ENCODE data around the gene ADCY5. TPM values are rescaled to one million over a fixed set of nuclear protein-coding genes. Genes with fewer than 3 reads are reported as not detected.

ADCY5 gene
- total RNA-seq, 2 experiments from 2014 or later = not detected

- H3K4me1 Mint-ChIP-seq = peaks cover 6% of the 10 kb centered on the region
- POLR2A ChIA-PET = no interaction called here
- peaks cover 3% of the 10 kb centered on the region for H3K27me3 Mint-ChIP-seq
- no peak for ATAC-seq
- no peak overlapping the region for H3K27ac Mint-ChIP-seq
- H3K9me3 Mint-ChIP-seq (ENCODE audit: low read depth) = no peaks in the 10 kb centered on the region
- no peak for DNase-seq
- CTCF ChIA-PET = interaction anchor here (0.9 to 1.6 kb wide), 3 partner anchors 158 to 229 kb away, joined by 5 to 9 read pairs (median 8); no protein-coding TSS in a partner anchor
- H3K36me3 Mint-ChIP-seq (ENCODE audit: low read depth) = no peaks in the 10 kb centered on the region
- intact Hi-C loops (cut with DNase I, micrococcal nuclease) = no loop called here
- H3K4me3 Mint-ChIP-seq = no peak overlapping the region
Observed at GRCh38 chr3:123331006-123331405, 117.9 kb downstream of the ADCY5 start.

- no peaks in the 10 kb centered on the region for H3K9me3 Mint-ChIP-seq (ENCODE audit: low read depth)
- H3K27me3 Mint-ChIP-seq = peaks cover 3% of the 10 kb centered on the region
- no peak overlapping the region for H3K4me3 Mint-ChIP-seq
- peaks cover 6% of the 10 kb centered on the region for H3K4me1 Mint-ChIP-seq
- intact Hi-C loops (cut with DNase I, micrococcal nuclease) = no loop called here
- H3K27ac Mint-ChIP-seq = no peak overlapping the region
- DNase-seq = no peak
- H3K36me3 Mint-ChIP-seq (ENCODE audit: low read depth) = no peaks in the 10 kb centered on the region
- ATAC-seq = no peak
- ChIA-PET POLR2A (no interaction called here), CTCF (interaction anchor here (1.0 to 1.6 kb wide), 6 partner anchors 8 to 230 kb away, joined by 3 to 9 read pairs (median 4); no protein-coding TSS in a partner anchor)
Observed at GRCh38 chr3:123330441-123330991, 118.4 kb downstream of the ADCY5 start.

DNA sequence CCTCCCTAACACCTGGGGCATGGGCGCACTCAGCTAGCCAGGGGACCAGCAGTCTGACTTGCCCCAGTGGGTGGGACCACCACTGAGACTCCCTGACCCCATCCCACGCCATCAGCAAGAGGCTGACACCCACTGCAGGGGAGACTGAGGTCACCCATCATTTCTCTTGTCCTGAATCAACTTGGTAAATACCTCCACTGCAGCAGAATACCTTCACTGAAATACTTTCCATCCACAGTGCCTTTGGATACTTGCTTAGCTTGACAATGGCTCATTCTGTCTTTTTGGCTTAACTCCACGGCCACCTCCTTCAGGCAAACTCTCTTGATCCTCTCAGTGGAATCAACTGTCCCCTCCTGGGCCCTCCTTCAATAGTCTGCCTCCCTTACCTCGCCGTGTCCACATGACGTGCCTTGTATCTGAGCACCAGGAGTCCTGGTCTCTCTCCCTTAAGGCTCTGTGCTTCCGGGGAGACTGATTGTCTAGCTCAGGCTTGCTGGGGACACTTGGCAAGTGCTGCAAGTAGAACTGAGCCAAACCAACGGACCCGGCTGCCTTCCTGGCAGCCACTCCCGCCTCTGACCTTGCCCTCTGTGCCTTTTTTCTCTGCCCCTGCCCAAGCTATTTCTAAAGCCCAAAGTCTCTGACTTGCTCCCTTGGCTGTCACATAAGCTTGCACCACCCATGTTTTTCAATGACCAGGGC lies 119.1 kb downstream of the ADCY5 start:
- DNase-seq (no peak), ATAC-seq (no peak)
- Mint-ChIP-seq H3K36me3 (ENCODE audit: low read depth) (no peaks in the 10 kb centered on the region), H3K9me3 (ENCODE audit: low read depth) (no peaks in the 10 kb centered on the region), H3K4me3 (no peak overlapping the region), H3K27ac (no peak overlapping the region), H3K27me3 (peaks cover 3% of the 10 kb centered on the region), H3K4me1 (peaks cover under 1% of the 10 kb centered on the region)
- CTCF ChIA-PET = interaction anchor here (0.5 to 5.4 kb wide), 12 partner anchors 9 to 230 kb away, joined by 3 to 42 read pairs (median 4); no protein-coding TSS in a partner anchor
- intact Hi-C loops (cut with DNase I, micrococcal nuclease) = loop anchor here (1.0 to 10.0 kb wide), 4 partner anchors 45 to 385 kb away; no protein-coding TSS in a partner anchor
- POLR2A ChIA-PET = no interaction called here

DNA sequence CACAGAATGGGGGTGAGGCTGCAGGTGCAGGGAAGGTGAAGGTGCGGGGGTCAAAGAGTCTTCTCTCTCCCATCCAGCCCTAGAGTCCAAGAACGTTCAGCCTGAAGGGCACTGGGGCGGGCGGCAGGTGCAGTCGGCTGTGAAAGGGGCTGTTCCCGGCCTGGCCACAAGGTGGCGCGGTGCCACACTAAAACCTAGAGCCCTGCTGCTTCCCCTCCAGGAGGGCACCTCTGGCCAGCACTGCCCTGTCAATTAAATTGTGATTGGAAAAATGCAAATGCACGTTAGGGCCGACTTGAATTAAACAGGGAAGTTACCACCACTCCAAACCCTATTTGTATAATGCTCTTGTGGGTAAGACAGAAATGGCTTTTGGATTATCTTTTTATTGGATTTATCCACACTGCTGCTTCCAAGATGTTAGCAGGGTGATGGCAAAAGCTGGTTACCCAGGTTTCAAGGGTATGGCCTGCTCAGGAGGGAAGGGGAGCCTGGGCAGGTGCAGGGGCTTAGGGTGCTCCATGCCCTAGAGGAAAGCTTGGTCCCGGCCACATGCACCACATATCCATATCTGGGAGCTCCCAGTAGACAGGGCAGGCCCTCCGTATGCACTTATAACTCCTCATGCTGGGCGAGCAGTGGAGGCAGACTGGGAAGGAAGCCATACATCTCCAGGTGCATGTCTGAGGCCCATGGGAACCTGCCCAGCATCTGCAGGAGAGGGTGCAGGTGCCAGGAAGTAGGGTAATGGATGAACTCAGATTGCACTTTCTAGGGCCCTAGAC lies 119.8 kb downstream of the ADCY5 start:
- peaks cover 3% of the 10 kb centered on the region for H3K27me3 Mint-ChIP-seq
- ChIA-PET POLR2A (no interaction called here), CTCF (interaction anchor here (0.5 to 5.4 kb wide), 13 partner anchors 9 to 231 kb away, joined by 3 to 42 read pairs (median 4); no protein-coding TSS in a partner anchor)
- H3K9me3 Mint-ChIP-seq (ENCODE audit: low read depth) = no peaks in the 10 kb centered on the region
- H3K27ac Mint-ChIP-seq = no peak overlapping the region
- DNase-seq (peak; percentile 86), ATAC-seq (peak; percentile 90)
- no peaks in the 10 kb centered on the region for H3K4me1 Mint-ChIP-seq
- no peaks in the 10 kb centered on the region for H3K36me3 Mint-ChIP-seq (ENCODE audit: low read depth)
- intact Hi-C loops (cut with DNase I, micrococcal nuclease) = loop anchor here (1.0 to 10.0 kb wide), 4 partner anchors 46 to 386 kb away; no protein-coding TSS in a partner anchor
- no peak overlapping the region for H3K4me3 Mint-ChIP-seq

DNA sequence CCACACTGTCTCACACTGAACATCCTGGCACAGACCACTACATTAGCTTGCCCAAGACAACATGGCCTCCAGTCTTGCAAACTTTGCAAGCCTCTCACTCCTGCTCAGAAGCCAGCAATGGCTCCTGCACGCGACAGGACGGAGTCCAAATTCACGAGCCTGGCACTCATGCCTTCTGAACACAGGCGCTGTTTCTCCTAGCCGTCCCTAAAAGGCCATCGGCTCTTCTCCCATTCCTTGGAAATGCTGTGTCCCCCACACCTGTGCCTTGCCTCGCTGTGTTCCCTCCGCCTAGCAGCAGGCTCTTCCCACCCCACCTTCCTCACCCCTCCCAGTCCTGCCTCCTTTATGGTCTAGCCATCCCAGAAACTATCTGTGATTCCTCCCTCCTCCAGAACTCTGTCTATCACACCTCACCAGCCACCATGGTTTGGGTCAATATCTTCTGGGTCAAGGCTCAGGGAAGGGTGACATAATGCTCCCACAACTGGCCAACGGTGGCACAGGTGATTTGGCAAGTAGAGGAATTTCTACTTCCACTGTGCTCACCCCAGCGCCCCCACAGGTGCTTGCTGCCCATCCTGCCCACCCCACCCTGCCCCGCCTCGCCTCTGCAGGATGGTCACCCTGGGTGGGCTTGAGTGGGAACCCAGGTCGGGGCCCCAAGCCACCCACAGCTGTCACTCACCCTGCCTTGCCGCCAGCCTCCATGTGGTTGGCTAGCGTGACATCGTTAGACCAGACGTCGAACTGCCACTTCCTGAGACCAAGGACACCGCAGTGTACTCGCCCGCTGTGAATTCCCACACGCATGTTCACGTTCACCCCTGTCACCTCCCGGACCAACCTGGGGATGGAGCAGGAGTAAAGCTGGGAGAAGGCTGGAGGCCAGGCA lies 120.7 kb downstream of the ADCY5 start:
- Mint-ChIP-seq H3K4me3 (no peak overlapping the region), H3K27ac (no peak overlapping the region), H3K27me3 (peaks cover 3% of the 10 kb centered on the region), H3K4me1 (no peaks in the 10 kb centered on the region), H3K36me3 (ENCODE audit: low read depth) (no peaks in the 10 kb centered on the region), H3K9me3 (ENCODE audit: low read depth) (no peaks in the 10 kb centered on the region)
- peak; percentile 23 for ATAC-seq
- intact Hi-C loops (cut with DNase I, micrococcal nuclease) = loop anchor here (1.0 to 10.0 kb wide), 3 partner anchors 47 to 387 kb away; no protein-coding TSS in a partner anchor
- ChIA-PET POLR2A (no interaction called here), CTCF (interaction anchor here (0.6 to 5.4 kb wide), 6 partner anchors 15 to 308 kb away, joined by 3 to 42 read pairs (median 3); no protein-coding TSS in a partner anchor)
- no peak for DNase-seq

- no peak overlapping the region for H3K4me3 Mint-ChIP-seq
- H3K27ac Mint-ChIP-seq = no peak overlapping the region
- no peak for DNase-seq
- intact Hi-C loops (cut with DNase I, micrococcal nuclease) = loop anchor here in 1 of 2 experiments (10.0 kb wide), 1 partner anchor 387 kb away; no protein-coding TSS in a partner anchor
- ChIA-PET POLR2A (no interaction called here), CTCF (interaction anchor here (0.7 to 5.4 kb wide), 5 partner anchors 15 to 307 kb away, joined by 3 to 42 read pairs (median 3); no protein-coding TSS in a partner anchor)
- H3K4me1 Mint-ChIP-seq = no peaks in the 10 kb centered on the region
- no peaks in the 10 kb centered on the region for H3K36me3 Mint-ChIP-seq (ENCODE audit: low read depth)
- H3K27me3 Mint-ChIP-seq = peaks cover 3% of the 10 kb centered on the region
- no peak for ATAC-seq
- H3K9me3 Mint-ChIP-seq (ENCODE audit: low read depth) = no peaks in the 10 kb centered on the region
Observed at GRCh38 chr3:123327480-123327879, 121.4 kb downstream of the ADCY5 start.

DNA sequence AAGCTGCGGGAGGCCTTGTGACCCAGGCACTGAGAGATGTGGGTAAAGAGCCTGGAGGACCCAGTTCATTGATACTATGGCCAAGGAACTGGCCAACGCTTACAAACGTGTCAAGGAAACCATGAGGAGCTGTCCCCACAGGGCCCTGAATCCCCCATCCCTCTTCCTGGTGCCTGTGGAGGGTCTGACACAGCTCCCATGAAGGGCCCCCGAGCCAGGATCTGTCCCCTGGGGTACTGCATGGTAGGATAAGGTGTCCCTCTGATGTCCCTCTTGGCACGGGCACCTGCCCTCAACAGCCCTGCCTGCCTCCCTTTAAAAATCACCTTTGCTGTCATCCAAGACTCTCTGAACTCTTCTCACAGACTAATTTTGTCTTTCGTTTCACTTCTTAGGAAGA lies 122.4 kb downstream of the ADCY5 start:
- DNase-seq (no peak), ATAC-seq (no peak)
- Mint-ChIP-seq H3K27me3 (peaks cover 3% of the 10 kb centered on the region), H3K9me3 (ENCODE audit: low read depth) (no peaks in the 10 kb centered on the region), H3K27ac (no peak overlapping the region), H3K36me3 (ENCODE audit: low read depth) (no peaks in the 10 kb centered on the region), H3K4me3 (no peak overlapping the region), H3K4me1 (no peaks in the 10 kb centered on the region)
- POLR2A ChIA-PET = no interaction called here
- intact Hi-C loops (cut with DNase I, micrococcal nuclease) = loop anchor here in 1 of 2 experiments (10.0 kb wide), 1 partner anchor 388 kb away; no protein-coding TSS in a partner anchor
- CTCF ChIA-PET = interaction anchor here (0.9 to 5.4 kb wide), 6 partner anchors 16 to 234 kb away, joined by 3 to 42 read pairs (median 3); no protein-coding TSS in a partner anchor

GRCh38 chr3:123325766-123326256 lies 123.1 kb downstream of the ADCY5 start:
- Mint-ChIP-seq H3K9me3 (ENCODE audit: low read depth) (no peaks in the 10 kb centered on the region), H3K4me1 (no peaks in the 10 kb centered on the region), H3K27ac (no peak overlapping the region), H3K4me3 (no peak overlapping the region), H3K36me3 (ENCODE audit: low read depth) (no peaks in the 10 kb centered on the region), H3K27me3 (peaks cover 3% of the 10 kb centered on the region)
- ChIA-PET CTCF (interaction anchor here (1.0 to 5.4 kb wide), 3 partner anchors 25 to 234 kb away, joined by 3 to 42 read pairs (median 3); no protein-coding TSS in a partner anchor), POLR2A (no interaction called here)
- DNase-seq (no peak), ATAC-seq (no peak)
- intact Hi-C loops (cut with DNase I, micrococcal nuclease) = loop anchor here in 1 of 2 experiments (10.0 kb wide), 1 partner anchor 389 kb away; no protein-coding TSS in a partner anchor

DNA sequence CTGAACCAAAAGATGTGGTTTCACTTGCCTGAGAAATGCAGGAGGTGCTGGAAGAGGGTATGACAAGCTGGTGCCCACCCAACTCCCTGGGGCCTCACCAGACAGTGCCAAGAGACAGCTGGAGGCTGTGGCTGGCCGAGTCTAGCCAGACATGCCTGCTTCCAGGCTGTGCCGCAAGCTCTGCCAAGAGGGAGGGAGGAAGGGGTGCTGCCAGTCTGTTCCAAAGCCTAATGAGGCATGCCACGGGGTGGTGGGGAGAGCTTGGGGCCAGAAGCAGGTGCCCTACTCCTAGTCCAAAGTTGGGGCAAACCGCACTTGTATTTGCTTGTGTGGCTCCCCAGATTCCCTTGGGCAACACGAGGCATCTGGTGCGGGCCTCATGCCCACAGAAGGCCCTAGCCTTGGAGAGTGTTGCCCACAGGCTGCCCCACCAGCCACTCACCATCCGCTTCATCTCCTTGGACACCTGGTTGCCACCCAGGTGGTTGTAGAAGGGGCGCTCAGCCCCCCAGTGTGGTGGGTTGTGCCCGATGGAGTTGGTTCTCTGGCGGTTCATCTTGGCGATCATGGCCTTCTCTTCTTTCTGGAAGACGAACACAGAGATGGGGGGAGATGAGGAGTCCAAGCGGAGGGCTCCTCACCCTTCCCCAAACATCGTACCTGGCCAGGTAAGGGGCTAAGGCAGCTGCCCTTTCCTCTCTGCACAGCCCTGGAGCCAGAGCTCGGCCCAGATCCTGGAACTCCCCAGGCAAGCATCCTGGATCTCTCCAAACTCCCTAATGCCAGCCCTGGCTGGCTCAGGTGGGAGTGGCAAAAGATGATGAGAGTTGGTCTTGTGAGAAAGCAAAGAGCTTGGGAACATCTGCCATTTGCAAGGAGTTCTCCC lies 123.8 kb downstream of the ADCY5 start:
- POLR2A ChIA-PET = no interaction called here

More for the DNA sequence above, 123.8 kb downstream of the ADCY5 start:
- Mint-ChIP-seq H3K4me1 (no peaks in the 10 kb centered on the region), H3K36me3 (ENCODE audit: low read depth) (no peaks in the 10 kb centered on the region), H3K9me3 (ENCODE audit: low read depth) (no peaks in the 10 kb centered on the region), H3K27ac (no peak overlapping the region), H3K27me3 (peaks cover 3% of the 10 kb centered on the region), H3K4me3 (no peak overlapping the region)
- DNase-seq (no peak), ATAC-seq (no peak)
- CTCF ChIA-PET = interaction anchor here (1.6 to 5.4 kb wide), 2 partner anchors 171 to 235 kb away, joined by 3 to 42 read pairs; no protein-coding TSS in a partner anchor
- intact Hi-C loops (cut with DNase I, micrococcal nuclease) = loop anchor here in 1 of 2 experiments (10.0 kb wide), 1 partner anchor 390 kb away; no protein-coding TSS in a partner anchor
